Measurements from ENCODE around the gene SLC4A3.

GRCh38 chr2:219650426-219651248, 23.2 kb downstream of the SLC4A3 start:
- TF ChIP-seq MAX (IDR thresholded peaks at IDR 0.05) (no peak), ELF1 (IDR thresholded peaks at IDR 0.05; ENCODE audit: borderline replicate concordance, low read depth) (no peak), ZNF274 (IDR thresholded peaks at IDR 0.05; ENCODE audit: low read depth, low read length) (no peak), CTCF (IDR thresholded peaks at IDR 0.05 in 2 of 3, conservative IDR thresholded peaks at IDR 0.05 in 1 of 3; ENCODE audit: borderline replicate concordance in 1 of 3, insufficient read depth in 1 of 3, low read depth in 2 of 3, low read length in 2 of 3) (no peak)

All from HCT116 (cell line).